Ascending aorta (tissue), 2 donors: ENCODE results near the gene RUNX2. TPM values are rescaled to one million over a fixed set of nuclear protein-coding genes. Genes with fewer than 3 reads are reported as not detected.

Experiments
- DNase-seq, 2 donors: peaks; one replicate each; pipeline ENCODE4 v3.0.0-alpha.2; 2019; ENCODE audit warnings: low spot score in 2 of 2
- H3K27ac ChIP-seq, 2 donors: fragments of 200-600 bp; sonication (generic); one replicate each; pipeline ENCODE4 v1.5.1; 2016 to 2017; ENCODE audit warnings: mild to moderate bottlenecking in 1 of 2
- H3K27me3 ChIP-seq: fragments of 200-600 bp; sonication (generic); one replicate; pipeline ENCODE4 v1.5.1; 2017
- H3K36me3 ChIP-seq, 2 donors: fragments of 200-600 bp; sonication (generic); one replicate each; pipeline ENCODE4 v1.5.1; 2016
- H3K4me1 ChIP-seq, 2 donors: fragments of 200-600 bp; sonication (generic); one replicate each; pipeline ENCODE4 v1.5.1; 2016 to 2017; ENCODE audit warnings: mild to moderate bottlenecking in 1 of 2
- H3K4me3 ChIP-seq, 2 donors: fragments of 200-600 bp; sonication (generic); one replicate each; pipeline ENCODE4 v1.5.1; 2016 to 2017; ENCODE audit warnings: mild to moderate bottlenecking in 1 of 2
- H3K9me3 ChIP-seq, 2 donors: fragments of 200-600 bp; sonication (generic); one replicate each; pipeline ENCODE4 v1.5.1; 2016
- intact Hi-C: fragments of 100-400 bp; cut with DNase I; formaldehyde crosslinking; loops from one replicate; pipeline ENCODE4 v1.15.1; 2023
- total RNA-seq: library from RNA; depleted of rRNA; stranded (reverse); fragments of >200 nt; gene quantifications from one replicate; pipeline ENCODE4 v1.1.0, GENCODE V29; 2016
- TF ChIP-seq, protein P1 (sequence below), 3 experiments: fragments of 200-600 bp in 2 of 3; fragments of 450-650 bp in 1 of 3; sonication (generic) in 2 of 3; IDR thresholded peaks; one replicate each; pipeline ENCODE4 v1.5.1; 2016 to 2019; ENCODE audit warnings: antibody characterized with exemption in 3 of 3, mild to moderate bottlenecking in 1 of 3, moderate library complexity in 1 of 3

RUNX2 gene
- total RNA-seq, 1 donor from 2014 or later, result 0.21 TPM

DNA sequence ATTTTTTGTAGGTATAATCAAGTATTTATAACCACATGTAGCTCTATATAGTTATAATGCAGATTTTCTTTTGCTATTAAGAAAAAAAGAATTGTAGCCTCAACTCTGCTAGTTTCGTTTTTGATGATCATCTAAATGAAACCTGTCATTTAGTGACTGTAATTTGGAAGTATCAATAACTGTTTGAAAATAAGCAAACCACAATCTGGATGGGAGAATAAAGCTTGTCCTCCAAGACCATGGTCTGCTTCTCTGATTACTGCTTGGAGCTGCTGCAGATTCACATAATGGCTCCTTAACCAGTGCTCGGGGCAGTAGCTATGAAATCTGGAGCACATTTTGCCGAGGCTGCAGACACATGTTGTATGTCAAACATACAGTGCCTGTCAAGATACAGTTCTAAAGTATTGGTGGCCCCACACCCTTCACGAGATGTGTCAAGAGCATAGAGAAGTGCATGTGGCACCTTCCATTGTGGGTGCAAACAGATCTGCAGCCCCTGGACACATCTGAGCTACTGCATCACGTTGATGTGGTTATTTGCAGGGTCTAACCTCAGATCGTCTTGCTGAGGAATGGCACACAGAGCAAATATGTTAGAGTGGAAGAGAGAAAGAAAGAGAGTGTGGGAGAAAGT, 305.3 kb downstream of the RUNX2 start:
- DNase-seq, result peak in 1 of 2 donors; percentile 19
- no peak overlapping the region for H3K27ac ChIP-seq
- TF ChIP-seq, protein P1, sequence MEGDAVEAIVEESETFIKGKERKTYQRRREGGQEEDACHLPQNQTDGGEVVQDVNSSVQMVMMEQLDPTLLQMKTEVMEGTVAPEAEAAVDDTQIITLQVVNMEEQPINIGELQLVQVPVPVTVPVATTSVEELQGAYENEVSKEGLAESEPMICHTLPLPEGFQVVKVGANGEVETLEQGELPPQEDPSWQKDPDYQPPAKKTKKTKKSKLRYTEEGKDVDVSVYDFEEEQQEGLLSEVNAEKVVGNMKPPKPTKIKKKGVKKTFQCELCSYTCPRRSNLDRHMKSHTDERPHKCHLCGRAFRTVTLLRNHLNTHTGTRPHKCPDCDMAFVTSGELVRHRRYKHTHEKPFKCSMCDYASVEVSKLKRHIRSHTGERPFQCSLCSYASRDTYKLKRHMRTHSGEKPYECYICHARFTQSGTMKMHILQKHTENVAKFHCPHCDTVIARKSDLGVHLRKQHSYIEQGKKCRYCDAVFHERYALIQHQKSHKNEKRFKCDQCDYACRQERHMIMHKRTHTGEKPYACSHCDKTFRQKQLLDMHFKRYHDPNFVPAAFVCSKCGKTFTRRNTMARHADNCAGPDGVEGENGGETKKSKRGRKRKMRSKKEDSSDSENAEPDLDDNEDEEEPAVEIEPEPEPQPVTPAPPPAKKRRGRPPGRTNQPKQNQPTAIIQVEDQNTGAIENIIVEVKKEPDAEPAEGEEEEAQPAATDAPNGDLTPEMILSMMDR (IDR thresholded peaks at IDR 0.05), result no peak
- no peak overlapping the region for H3K4me3 ChIP-seq
- H3K9me3 ChIP-seq, result no peaks in the 10 kb centered on the region
- no peaks in the 10 kb centered on the region for H3K4me1 ChIP-seq
- H3K36me3 ChIP-seq, result no peaks in the 10 kb centered on the region
- intact Hi-C loops, result no loop called here
- H3K27me3 ChIP-seq, result no peaks in the 10 kb centered on the region

DNA sequence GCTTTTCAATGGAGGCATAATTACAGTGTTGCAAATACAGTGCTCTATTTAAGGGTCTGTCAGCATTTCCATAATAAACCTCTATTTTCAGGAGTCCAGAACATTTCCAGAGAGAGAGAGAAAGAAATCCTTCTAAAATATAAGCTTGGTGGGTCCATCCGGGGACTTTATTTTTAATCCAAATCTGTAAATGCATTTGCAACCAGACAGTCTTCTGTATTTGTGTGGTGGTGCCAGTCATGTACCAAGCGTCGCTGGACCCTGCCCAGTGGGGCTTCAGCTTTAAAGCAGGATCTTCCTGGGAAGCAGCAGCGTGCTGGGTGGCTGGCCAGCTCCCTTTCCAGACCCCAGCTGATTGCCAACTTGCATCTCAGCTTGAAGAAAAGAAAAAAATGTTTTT, 306.1 kb downstream of the RUNX2 start:
- DNase-seq, result peak in 1 of 2 donors; percentile 15
- no peak overlapping the region for H3K4me3 ChIP-seq
- TF ChIP-seq, protein P1 (IDR thresholded peaks at IDR 0.05), result no peak
- intact Hi-C loops, result no loop called here
- no peaks in the 10 kb centered on the region for H3K36me3 ChIP-seq
- H3K27me3 ChIP-seq, result no peaks in the 10 kb centered on the region
- H3K4me1 ChIP-seq, result no peaks in the 10 kb centered on the region
- no peak overlapping the region for H3K27ac ChIP-seq
- no peaks in the 10 kb centered on the region for H3K9me3 ChIP-seq

DNA sequence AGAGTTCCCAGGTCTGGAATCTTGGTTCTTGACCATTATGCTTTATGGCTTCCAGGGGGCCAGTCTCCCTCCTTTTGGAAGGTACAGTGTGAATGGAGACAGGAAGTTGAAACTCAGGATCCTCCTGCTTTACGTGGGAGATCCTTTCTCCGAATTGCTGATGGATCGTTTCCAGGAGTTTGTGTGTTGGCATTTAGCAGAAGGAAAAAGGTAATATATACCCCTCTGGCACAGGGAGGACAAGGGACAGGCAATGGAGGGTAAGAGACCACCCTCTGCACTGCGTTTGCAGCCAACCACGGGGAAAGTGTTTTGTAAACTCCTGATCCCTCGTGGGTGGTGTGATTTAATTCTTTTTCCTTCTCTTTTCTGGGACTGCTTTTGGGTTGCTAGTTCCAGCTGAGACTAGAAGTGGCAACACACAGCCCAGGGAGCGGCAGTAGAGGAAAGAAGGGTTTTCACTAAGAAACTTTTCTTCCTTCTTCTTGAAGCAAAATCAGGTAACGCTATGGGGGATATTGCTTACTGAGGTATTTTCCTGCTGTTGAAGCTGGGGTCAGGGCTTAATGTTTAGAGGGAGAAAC, 307.2 kb downstream of the RUNX2 start:
- TF ChIP-seq, protein P1 (IDR thresholded peaks at IDR 0.05), result no peak
- H3K36me3 ChIP-seq, result no peaks in the 10 kb centered on the region
- H3K9me3 ChIP-seq, result no peaks in the 10 kb centered on the region
- intact Hi-C loops, result no loop called here
- no peaks in the 10 kb centered on the region for H3K4me1 ChIP-seq
- H3K27me3 ChIP-seq, result no peaks in the 10 kb centered on the region
- peak in 1 of 2 donors; percentile 4 for DNase-seq
- no peak overlapping the region for H3K4me3 ChIP-seq
- no peak overlapping the region for H3K27ac ChIP-seq

DNA sequence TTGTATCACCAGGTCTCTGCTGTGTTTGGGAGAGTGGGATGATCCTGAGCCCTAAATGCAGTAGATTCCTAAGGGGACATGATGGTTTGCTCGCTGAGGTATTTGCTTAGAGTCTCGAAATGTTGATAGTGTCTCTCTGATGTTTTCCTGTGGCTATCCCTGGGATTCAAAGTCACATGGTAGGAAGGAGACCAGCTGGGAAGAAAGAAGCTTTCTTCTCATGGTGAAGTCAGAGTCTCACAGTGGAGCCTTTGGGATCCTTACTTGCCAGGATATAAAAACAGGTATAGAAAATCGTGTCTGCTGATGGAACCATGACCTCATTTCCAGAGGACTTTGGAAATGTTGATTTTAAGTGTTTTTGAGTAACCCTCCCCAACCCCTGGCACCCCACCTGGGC, 308.9 kb downstream of the RUNX2 start:
- TF ChIP-seq, protein P1 (IDR thresholded peaks at IDR 0.05), result no peak

DNA sequence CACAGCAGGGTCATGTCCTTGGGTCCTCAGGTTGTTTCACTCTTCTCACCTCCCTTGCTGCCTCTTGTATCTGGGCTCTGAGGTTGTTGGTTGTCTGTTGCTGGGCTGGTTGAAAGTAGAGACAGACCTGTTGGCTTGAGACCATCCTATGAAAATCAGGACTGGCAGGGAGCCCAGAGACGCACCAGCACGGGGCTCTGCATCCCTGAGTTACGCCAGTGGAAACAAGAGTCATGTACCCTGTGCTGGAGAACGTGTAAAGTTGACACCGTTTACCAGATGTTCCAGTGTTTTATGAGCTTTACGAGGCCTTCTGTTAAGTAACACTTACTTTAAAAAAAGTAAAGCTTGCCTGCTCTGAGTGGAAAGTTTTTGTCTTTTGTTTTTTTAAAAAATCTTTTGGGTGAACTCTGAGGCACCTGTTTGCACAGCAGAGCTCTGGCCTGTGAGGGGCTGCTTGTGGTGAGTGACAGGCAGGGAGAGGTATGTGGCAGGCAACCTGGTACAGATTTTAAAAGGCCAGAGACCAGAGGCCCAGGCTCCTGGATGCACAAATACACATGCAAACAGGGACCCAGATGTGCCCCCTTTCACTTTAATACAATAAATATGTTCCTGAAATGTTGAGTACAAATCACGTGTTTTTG, 309.6 kb downstream of the RUNX2 start:
- Histone ChIP-seq H3K27me3 (no peaks in the 10 kb centered on the region), H3K27ac (no peak overlapping the region), H3K4me1 (no peaks in the 10 kb centered on the region), H3K9me3 (no peaks in the 10 kb centered on the region), H3K4me3 (no peak overlapping the region), H3K36me3 (no peaks in the 10 kb centered on the region)
- DNase-seq, result peak in 1 of 2 donors; percentile 27
- intact Hi-C loops, result no loop called here
- TF ChIP-seq, protein P1 (IDR thresholded peaks at IDR 0.05), result no peak

More for the DNA sequence above, 308.9 kb downstream of the RUNX2 start:
- no peak for DNase-seq
- Histone ChIP-seq H3K4me1 (no peaks in the 10 kb centered on the region), H3K27me3 (no peaks in the 10 kb centered on the region), H3K36me3 (no peaks in the 10 kb centered on the region), H3K4me3 (no peak overlapping the region), H3K9me3 (no peaks in the 10 kb centered on the region), H3K27ac (no peak overlapping the region)
- intact Hi-C loops, result no loop called here
